ENCODE measurements around the gene CUL1. TPM values are rescaled to one million over a fixed set of nuclear protein-coding genes. Genes with fewer than 3 reads are reported as not detected.

CUL1 gene
- total RNA-seq, 1 experiment from 2014 or later, result 72.3 TPM

- no peak overlapping the region for H4K8ac ChIP-seq (replicated peaks; ENCODE audit: insufficient read length, low read depth, low read length)
- no peak overlapping the region for H3K9ac ChIP-seq (ENCODE audit: extremely low read depth, insufficient read length, low read length)
- H2BK15ac ChIP-seq (ENCODE audit: low read depth, low read length), result no peak overlapping the region
- H3K27me3 ChIP-seq (ENCODE audit: insufficient read depth, low read length), result no peaks in the 10 kb centered on the region
- Mint-ChIP-seq H3K9me3 (no peaks in the 10 kb centered on the region), H3K36me3 (ENCODE audit: insufficient read depth in 1 of 3, low read depth in 3 of 3) (peaks cover 15 to 48% (median 25%) of the 10 kb centered on the region in 3 experiments), H3K27me3 (ENCODE audit: low read depth) (no peaks in the 10 kb centered on the region), H3K4me3 (no peak overlapping the region), H3K27ac (peak overlapping the region in 2 of 3 experiments; percentile 64 to 69; a peak in 2 of 7 replicates), H3K4me1 (no peaks in the 10 kb centered on the region)
- H3K79me1 ChIP-seq (ENCODE audit: insufficient read depth, low read depth, low read length, poor library complexity, severe bottlenecking), result peaks cover 3% of the 10 kb centered on the region
- no peak overlapping the region for H3K23ac ChIP-seq (ENCODE audit: insufficient read length, low read depth, low read length)
- H3K4me1 ChIP-seq (ENCODE audit: insufficient read depth, low read length), result no peaks in the 10 kb centered on the region
- H2BK12ac ChIP-seq (ENCODE audit: insufficient read length, low read depth, low read length), result no peak overlapping the region
- H2BK120ac ChIP-seq (ENCODE audit: low read depth, low read length, poor library complexity, severe bottlenecking), result no peak overlapping the region
- peaks cover 1% of the 10 kb centered on the region; the same call in 1 of the 2 replicates for H3K79me2 ChIP-seq (ENCODE audit: insufficient read depth, low read length)
- H2BK20ac ChIP-seq (ENCODE audit: low read depth, low read length, poor library complexity, severe bottlenecking), result no peak overlapping the region
- H3T11ph ChIP-seq (ENCODE audit: low read length), result no peak overlapping the region
- no peaks in the 10 kb centered on the region for H3K9me3 ChIP-seq (ENCODE audit: control insufficient read depth, low read depth, low read length)
- no peak overlapping the region for H2BK5ac ChIP-seq (ENCODE audit: insufficient read length, low read length)
- no peak overlapping the region for H4K91ac ChIP-seq (ENCODE audit: insufficient read length, low read depth, low read length)
- H3K23me2 ChIP-seq (ENCODE audit: insufficient read length, low read depth, low read length, poor library complexity, severe bottlenecking), result no peaks in the 10 kb centered on the region
- H4K20me1 ChIP-seq (ENCODE audit: control insufficient read depth, insufficient read depth, insufficient read length), result no peaks in the 10 kb centered on the region
- no peak for DNase-seq
- no peak overlapping the region for H3K14ac ChIP-seq (ENCODE audit: insufficient read depth, low read length)
- no peak overlapping the region for H3K56ac ChIP-seq (ENCODE audit: insufficient read length, low read depth, low read length)
- TF ChIP-seq CTCF (conservative IDR thresholded peaks at IDR 0.05), result no peak
- H2AFZ ChIP-seq (ENCODE audit: low read length), result no peak overlapping the region
- H3K4me2 ChIP-seq (ENCODE audit: insufficient read depth, insufficient read length, low read length), result no peak overlapping the region
- H3K4ac ChIP-seq (ENCODE audit: low read depth, low read length), result no peak overlapping the region
- no peak overlapping the region for H3K18ac ChIP-seq (ENCODE audit: insufficient read length, low read depth, low read length)
- no CpG with 5 or more reads among the region's 6 CpGs for WGBS (ENCODE audit: extremely low coverage, insufficient read length, low lambda C conversion rate)
- H3K27ac ChIP-seq (ENCODE audit: insufficient read length, low read depth, low read length), result no peak overlapping the region
- no peak overlapping the region for H2AK5ac ChIP-seq (ENCODE audit: insufficient read length, low read length)
- no peak overlapping the region for H4K5ac ChIP-seq (ENCODE audit: insufficient read length, low read depth, low read length)
Observed at GRCh38 chr7:148754912-148755311, 56.2 kb downstream of the CUL1 start.
